Endothelial cell of umbilical vein (primary cell): ENCODE results near the gene SNRPN. TPM values are rescaled to one million over a fixed set of nuclear protein-coding genes. Genes with fewer than 3 reads are reported as not detected.

Experiments
- BruUV-seq: library from RNA; stranded (reverse); fragments of 400-500 nt; replicated peaks from 2 replicates; lab custom pipeline; 2021; lab: Mats Ljungman, UMichigan
- CTCF ChIA-PET: fragments of 300-600, 350-600 bp; sonication (Branson Sonifier 250); formaldehyde crosslinking; loops from one replicate; lab custom pipeline; 2021; ENCODE audit warnings: antibody characterized with exemption, inconsistent platforms; lab: Charles Lee
- POLR2A ChIA-PET: fragments of 300-600, 350-600 bp; sonication (Branson Sonifier 250); formaldehyde crosslinking; loops from one replicate; lab custom pipeline; 2021; ENCODE audit warnings: antibody characterized with exemption, inconsistent platforms; lab: Charles Lee
- DNase-seq: peaks from one replicate; pipeline ENCODE4 v3.0.0-alpha.2; 2011; ENCODE audit warnings: low read depth, low spot score
- FAIRE-seq: peaks from 2 replicates; lab custom pipeline; 2011; peaks lifted over from hg19 to GRCh38; lab: Jason Lieb, UNC
- H2AFZ ChIP-seq: 2 replicates; pipeline ENCODE4 v1.6.0; 2012; ENCODE audit warnings: low read depth, low read length, control low read depth, inconsistent platforms
- H3K27ac ChIP-seq: 2 replicates; pipeline ENCODE4 v1.5.1; 2011; ENCODE audit warnings: low read depth, mild to moderate bottlenecking, control low read depth, low read length, moderate library complexity; ENCODE audit not compliant: insufficient read depth
- H3K27me3 ChIP-seq, 2 experiments: 2 replicates each; pipeline versions ENCODE4 v1.6.0 to v1.6.1; 2011; ENCODE audit warnings: low read length in 2 of 2, mixed read lengths in 1 of 2; ENCODE audit not compliant: control insufficient read depth in 2 of 2, insufficient read depth in 2 of 2
- H3K36me3 ChIP-seq, 2 experiments: 2 replicates in 1 of 2; 3 replicates in 1 of 2; pipeline ENCODE4 v1.5.1; 2011; ENCODE audit warnings: low read length in 2 of 2, mild to moderate bottlenecking in 1 of 2, moderate library complexity in 1 of 2; ENCODE audit not compliant: control insufficient read depth in 2 of 2, insufficient read depth in 2 of 2; ENCODE audit errors: extremely low read depth in 1 of 2
- H3K4me1 ChIP-seq: 3 replicates; pipeline ENCODE4 v1.5.1; 2011; ENCODE audit warnings: mild to moderate bottlenecking, low read length; ENCODE audit not compliant: control insufficient read depth, insufficient read depth; ENCODE audit errors: extremely low read depth
- H3K4me2 ChIP-seq: 2 replicates; pipeline ENCODE4 v1.6.1; 2011; ENCODE audit warnings: low read length, control low read depth, mixed read lengths; ENCODE audit not compliant: insufficient read depth
- H3K4me3 ChIP-seq, 3 experiments: fragments of 200-600 bp in 1 of 3; sonication (generic), shearing (Covaris generic) in 1 of 3; replicated peaks in 1 of 3; 2 replicates each; pipeline ENCODE4 v1.5.1; 2011 to 2016; ENCODE audit warnings: control low read depth in 3 of 3, low read length in 3 of 3, mild to moderate bottlenecking in 2 of 3, inconsistent platforms in 1 of 3, low read depth in 1 of 3, moderate library complexity in 1 of 3; ENCODE audit not compliant: insufficient read depth in 1 of 3
- H3K79me2 ChIP-seq: 2 replicates; pipeline ENCODE4 v1.6.0; 2012; ENCODE audit warnings: low read length, inconsistent platforms; ENCODE audit not compliant: control insufficient read depth, insufficient read depth
- H3K9ac ChIP-seq: replicated peaks from 2 replicates; pipeline ENCODE3; 2011; ENCODE audit warnings: low read length, control low read depth; ENCODE audit not compliant: insufficient read depth; ENCODE audit errors: extremely low read depth
- H3K9me1 ChIP-seq: replicated peaks from 3 replicates; pipeline ENCODE4 v1.6.0; 2011; ENCODE audit warnings: mild to moderate bottlenecking, low read length; ENCODE audit not compliant: control insufficient read depth, insufficient read depth; ENCODE audit errors: extremely low read depth
- H3K9me3 ChIP-seq: replicated peaks from 2 replicates; pipeline ENCODE4 v1.5.1; 2012; ENCODE audit warnings: low read length, inconsistent platforms; ENCODE audit not compliant: control insufficient read depth, insufficient read depth
- H4K20me1 ChIP-seq: replicated peaks from 2 replicates; pipeline ENCODE3; 2011; ENCODE audit warnings: mild to moderate bottlenecking, low read length; ENCODE audit not compliant: control insufficient read depth, insufficient read depth; ENCODE audit errors: extremely low read depth
- EZH2 ChIP-seq: IDR thresholded peaks from 2 replicates; pipeline ENCODE4 v1.6.1; 2012; ENCODE audit warnings: borderline replicate concordance, low read depth, mild to moderate bottlenecking, moderate library complexity, low read length, inconsistent platforms; ENCODE audit not compliant: severe bottlenecking
- FOS ChIP-seq: IDR thresholded peaks from 2 replicates; pipeline ENCODE4 v1.6.1; 2011; ENCODE audit warnings: mild to moderate bottlenecking, low read length, moderate library complexity, borderline replicate concordance; ENCODE audit not compliant: insufficient read depth
- GATA2 ChIP-seq: IDR thresholded peaks from 2 replicates; pipeline ENCODE4 v1.7.0; 2011; ENCODE audit warnings: low read depth, mild to moderate bottlenecking, moderate library complexity, mixed read lengths, low read length; ENCODE audit not compliant: insufficient read length, insufficient read depth
- JUN ChIP-seq: IDR thresholded peaks from 2 replicates; pipeline ENCODE4 v1.6.1; 2011; ENCODE audit warnings: borderline replicate concordance, low read depth; ENCODE audit not compliant: insufficient read length, insufficient read depth
- MYC ChIP-seq: IDR thresholded peaks from one replicate; pipeline ENCODE4 v1.6.1; 2011; ENCODE audit warnings: mild to moderate bottlenecking, low read depth, low read length
- POLR2A ChIP-seq: IDR thresholded peaks from 2 replicates; pipeline ENCODE4 v1.6.1; 2012; ENCODE audit warnings: low read depth, mild to moderate bottlenecking, control low read depth, low read length
- POLR2AphosphoS5 ChIP-seq: IDR thresholded peaks from 2 replicates; pipeline ENCODE4 v1.6.1; 2012; ENCODE audit warnings: low read depth, mild to moderate bottlenecking, control low read depth, low read length, moderate library complexity; ENCODE audit not compliant: insufficient read depth
- dilution Hi-C: fragments of 300-500 bp; cut with MboI; formaldehyde crosslinking; loops from one replicate; pipeline ENCODE4 v1.15.0; 2019; ENCODE audit warnings: low sequenced_read_pairs; ENCODE audit not compliant: extremely low pct_ligation_motif_present
- intact Hi-C: fragments of 100-400 bp; cut with micrococcal nuclease; formaldehyde crosslinking; loops from one replicate; pipeline ENCODE4 v1.10.0; 2022
- polyA plus RNA-seq, 4 experiments: library from polyadenylated mRNA; depleted of rRNA in 3 of 4; stranded (reverse) in 3 of 4; unstranded in 1 of 4; fragments of >200 nt; gene quantifications; 2 replicates each; pipeline versions ENCODE4 v1.2.1 to v1.2.3, GENCODE V29; 2011 to 2012; ENCODE audit warnings: missing spikeins in 1 of 4
- total RNA-seq: library from RNA; stranded (reverse); gene quantifications from 2 replicates; pipeline ENCODE4 v1.2.3, GENCODE V29; 2021
- TF ChIP-seq, protein P1 (sequence below): IDR thresholded peaks from 2 replicates; pipeline ENCODE4 v1.6.1; 2011; ENCODE audit not compliant: insufficient read depth, insufficient read length
- TF ChIP-seq, protein P2 (sequence below), 2 donors: IDR thresholded peaks; 1 replicate in 1 of 2; 2 replicates in 1 of 2; pipeline ENCODE4 v1.5.1; 2011; ENCODE audit warnings: low read length in 2 of 2, mild to moderate bottlenecking in 2 of 2, moderate library complexity in 2 of 2, control low read depth in 1 of 2, inconsistent platforms in 1 of 2, low read depth in 1 of 2; ENCODE audit not compliant: insufficient read depth in 1 of 2; ENCODE audit errors: extremely low read depth in 1 of 2

The SNRPN gene
- total and polyA plus RNA-seq, 2 donors (not counting 3 experiments of a cell fraction or from before 2014, with no cell fraction given) = 103 to 163 TPM

DNA sequence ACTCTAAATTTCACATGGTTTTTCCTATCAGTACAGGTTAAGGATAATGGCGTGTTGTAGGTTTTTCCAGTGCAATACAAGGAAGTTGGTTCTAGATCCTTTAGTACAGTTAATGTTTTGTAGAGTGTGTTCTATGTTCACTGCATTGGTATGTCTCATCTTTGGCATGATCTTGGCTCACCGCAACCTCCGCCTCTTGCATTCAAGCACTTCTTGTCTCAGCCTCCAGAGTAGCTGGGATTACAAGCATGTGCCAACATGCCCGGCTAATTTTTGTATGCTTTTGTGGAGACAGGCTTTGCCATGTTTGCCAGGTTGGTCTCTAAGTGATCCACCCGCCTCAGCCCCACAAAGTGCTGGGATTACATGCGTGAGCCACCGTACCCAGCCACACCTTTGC is 30.4 kb downstream of the SNRPN start:
- intact Hi-C loops = no loop called here
- Histone ChIP-seq H3K4me1 (no peaks in the 10 kb centered on the region), H3K4me2 (no peak overlapping the region), H3K27ac (no peak overlapping the region), H3K9me1 (no peaks in the 10 kb centered on the region), H4K20me1 (no peaks in the 10 kb centered on the region), H3K36me3 (no peaks in the 10 kb centered on the region), H3K9me3 (no peaks in the 10 kb centered on the region), H3K9ac (no peak overlapping the region), H3K27me3 (no peaks in the 10 kb centered on the region), H3K4me3 (no peak overlapping the region), H3K79me2 (peaks cover 10% of the 10 kb centered on the region), H2AFZ (no peak overlapping the region)
- BruUV-seq = no TSS peak
- POLR2A ChIA-PET = no interaction called here
- DNase-seq (no peak), FAIRE-seq (no peak)
- dilution Hi-C loops = no loop called here
- TF ChIP-seq JUN (no peak), EZH2 (no peak), GATA2 (no peak), POLR2AphosphoS5 (no peak), POLR2A (no peak), FOS (no peak), MYC (no peak)
- TF ChIP-seq, protein P1, sequence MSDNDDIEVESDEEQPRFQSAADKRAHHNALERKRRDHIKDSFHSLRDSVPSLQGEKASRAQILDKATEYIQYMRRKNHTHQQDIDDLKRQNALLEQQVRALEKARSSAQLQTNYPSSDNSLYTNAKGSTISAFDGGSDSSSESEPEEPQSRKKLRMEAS = no peak
- TF ChIP-seq, protein P2, sequence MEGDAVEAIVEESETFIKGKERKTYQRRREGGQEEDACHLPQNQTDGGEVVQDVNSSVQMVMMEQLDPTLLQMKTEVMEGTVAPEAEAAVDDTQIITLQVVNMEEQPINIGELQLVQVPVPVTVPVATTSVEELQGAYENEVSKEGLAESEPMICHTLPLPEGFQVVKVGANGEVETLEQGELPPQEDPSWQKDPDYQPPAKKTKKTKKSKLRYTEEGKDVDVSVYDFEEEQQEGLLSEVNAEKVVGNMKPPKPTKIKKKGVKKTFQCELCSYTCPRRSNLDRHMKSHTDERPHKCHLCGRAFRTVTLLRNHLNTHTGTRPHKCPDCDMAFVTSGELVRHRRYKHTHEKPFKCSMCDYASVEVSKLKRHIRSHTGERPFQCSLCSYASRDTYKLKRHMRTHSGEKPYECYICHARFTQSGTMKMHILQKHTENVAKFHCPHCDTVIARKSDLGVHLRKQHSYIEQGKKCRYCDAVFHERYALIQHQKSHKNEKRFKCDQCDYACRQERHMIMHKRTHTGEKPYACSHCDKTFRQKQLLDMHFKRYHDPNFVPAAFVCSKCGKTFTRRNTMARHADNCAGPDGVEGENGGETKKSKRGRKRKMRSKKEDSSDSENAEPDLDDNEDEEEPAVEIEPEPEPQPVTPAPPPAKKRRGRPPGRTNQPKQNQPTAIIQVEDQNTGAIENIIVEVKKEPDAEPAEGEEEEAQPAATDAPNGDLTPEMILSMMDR (IDR thresholded peaks at IDR 0.05; ENCODE audit: extremely low read depth in 1 of 2, insufficient read depth in 1 of 2, low read depth in 1 of 2, low read length in 2 of 2) = no peak
- CTCF ChIA-PET = no interaction called here
